ENCODE results near the gene SLC9A7.

Gene SLC9A7

GRCh38 chrX:46607916-46608315 lies 151.0 kb downstream of the SLC9A7 start:
- H3K4me2 ChIP-seq, result no peak overlapping the region
- no peaks in the 10 kb centered on the region for H4K20me1 ChIP-seq (ENCODE audit: insufficient read depth)
- H3K36me3 ChIP-seq (ENCODE audit: insufficient read depth), result no peaks in the 10 kb centered on the region
- no peaks in the 10 kb centered on the region for H3K4me1 ChIP-seq (ENCODE audit: low read depth, poor library complexity, severe bottlenecking)
- no peaks in the 10 kb centered on the region for H3K27me3 ChIP-seq (ENCODE audit: insufficient read depth, low read depth)
- H3K4me3 ChIP-seq (IDR thresholded peaks at IDR 0.05; ENCODE audit: insufficient read depth, low read depth, low read length), result no peak overlapping the region
- no peak for TF ChIP-seq CTCF (conservative IDR thresholded peaks at IDR 0.05; ENCODE audit: low read depth, low read length)
- no peak overlapping the region for H2AFZ ChIP-seq (ENCODE audit: low read depth)
- H3K27ac ChIP-seq, result no peak overlapping the region
- H3K79me2 ChIP-seq (ENCODE audit: insufficient read depth, low read depth), result no peaks in the 10 kb centered on the region
- no peak overlapping the region for H3K9ac ChIP-seq

DNA sequence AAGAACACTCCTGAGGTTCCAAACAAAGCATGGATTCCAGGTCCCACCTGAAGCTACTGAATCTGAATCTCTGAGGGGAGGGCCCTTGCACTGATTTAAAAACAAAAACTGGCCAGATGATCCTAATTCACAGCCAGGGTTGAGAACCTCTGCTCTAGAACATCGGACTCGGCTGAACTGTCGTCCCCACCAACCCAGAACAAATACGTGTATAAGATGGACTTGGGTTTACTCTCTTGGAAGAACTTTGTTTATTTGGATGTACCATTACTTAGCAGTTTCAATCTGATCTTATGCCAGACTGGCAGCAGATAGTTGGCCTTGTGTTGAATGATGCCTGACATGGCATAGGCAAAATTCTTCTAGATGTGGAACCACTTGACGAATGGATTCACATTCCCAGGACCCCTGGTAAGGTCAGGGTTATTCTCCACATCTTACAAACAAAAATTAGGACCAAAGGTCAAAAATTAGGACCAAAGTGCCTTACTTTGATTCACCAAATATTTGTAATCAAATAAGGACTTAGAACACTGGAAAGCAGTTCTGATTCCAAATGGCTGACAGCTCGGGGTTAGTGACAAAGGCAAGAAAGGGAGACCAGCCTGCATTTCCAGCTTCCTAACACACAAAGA lies 156.3 kb downstream of the SLC9A7 start:
- Histone ChIP-seq H3K4me1 (ENCODE audit: low read depth, poor library complexity, severe bottlenecking) (no peaks in the 10 kb centered on the region), H3K9ac (no peak overlapping the region), H3K36me3 (ENCODE audit: insufficient read depth) (no peaks in the 10 kb centered on the region), H3K27me3 (ENCODE audit: insufficient read depth, low read depth) (no peaks in the 10 kb centered on the region), H2AFZ (ENCODE audit: low read depth) (no peak overlapping the region), H3K4me2 (no peak overlapping the region), H3K4me3 (IDR thresholded peaks at IDR 0.05; ENCODE audit: insufficient read depth, low read depth, low read length) (no peak overlapping the region), H3K27ac (no peak overlapping the region), H3K79me2 (ENCODE audit: insufficient read depth, low read depth) (no peaks in the 10 kb centered on the region), H4K20me1 (ENCODE audit: insufficient read depth) (no peaks in the 10 kb centered on the region)
- no peak for TF ChIP-seq CTCF (conservative IDR thresholded peaks at IDR 0.05; ENCODE audit: low read depth, low read length)

- Histone ChIP-seq H3K36me3 (ENCODE audit: insufficient read depth) (no peaks in the 10 kb centered on the region), H3K27ac (no peak overlapping the region), H3K79me2 (ENCODE audit: insufficient read depth, low read depth) (no peaks in the 10 kb centered on the region), H3K4me2 (no peak overlapping the region), H3K27me3 (ENCODE audit: insufficient read depth, low read depth) (no peaks in the 10 kb centered on the region), H3K4me3 (IDR thresholded peaks at IDR 0.05; ENCODE audit: insufficient read depth, low read depth, low read length) (no peak overlapping the region), H3K4me1 (ENCODE audit: low read depth, poor library complexity, severe bottlenecking) (no peaks in the 10 kb centered on the region), H3K9ac (no peak overlapping the region), H2AFZ (ENCODE audit: low read depth) (no peak overlapping the region), H4K20me1 (ENCODE audit: insufficient read depth) (no peaks in the 10 kb centered on the region)
- TF ChIP-seq CTCF (conservative IDR thresholded peaks at IDR 0.05; ENCODE audit: low read depth, low read length), result no peak
These were observed 157.6 kb downstream of the SLC9A7 start for GRCh38 chrX:46601283-46601682.

DNA sequence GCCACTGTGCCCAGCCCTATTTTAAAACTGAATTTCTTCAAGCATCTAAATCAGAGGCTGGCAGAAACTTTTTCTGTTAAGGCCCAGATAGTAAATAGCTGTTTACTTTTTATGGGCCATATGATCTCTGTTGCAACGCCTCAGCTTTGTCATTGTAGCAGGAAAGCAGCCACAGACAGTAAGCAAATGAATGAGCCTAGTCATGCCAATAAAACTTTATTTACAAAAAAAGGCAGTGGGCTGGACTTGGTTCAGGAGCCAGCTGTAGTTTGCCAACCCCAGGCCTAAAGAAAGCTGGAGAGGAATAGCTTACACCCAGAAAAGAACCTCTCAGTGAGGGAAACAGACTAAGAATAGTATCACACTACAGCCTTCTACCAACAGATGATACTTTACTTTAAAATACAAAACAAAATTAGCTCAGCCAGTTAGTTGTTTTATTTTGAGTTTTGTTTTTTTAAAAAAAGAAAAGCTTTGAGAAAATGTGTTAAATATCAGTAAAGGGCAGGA lies 159.8 kb downstream of the SLC9A7 start:
- Histone ChIP-seq H3K4me2 (no peak overlapping the region), H3K36me3 (ENCODE audit: insufficient read depth) (no peaks in the 10 kb centered on the region), H3K27me3 (ENCODE audit: insufficient read depth, low read depth) (no peaks in the 10 kb centered on the region), H3K4me3 (IDR thresholded peaks at IDR 0.05; ENCODE audit: insufficient read depth, low read depth, low read length) (no peak overlapping the region), H3K9ac (no peak overlapping the region), H3K27ac (no peak overlapping the region), H2AFZ (ENCODE audit: low read depth) (no peak overlapping the region), H3K79me2 (ENCODE audit: insufficient read depth, low read depth) (no peaks in the 10 kb centered on the region), H4K20me1 (ENCODE audit: insufficient read depth) (no peaks in the 10 kb centered on the region), H3K4me1 (ENCODE audit: low read depth, poor library complexity, severe bottlenecking) (no peaks in the 10 kb centered on the region)
- no peak for TF ChIP-seq CTCF (conservative IDR thresholded peaks at IDR 0.05; ENCODE audit: low read depth, low read length)

All from KMS-11 (cell line).